SK-N-DZ (cell line): ENCODE data around the gene CCDC9B.
A peak's percentile ranks its signal among the peaks of the same experiment; 100 is the strongest.

ENCODE experiments used
- DNase-seq: peaks from one replicate; pipeline ENCODE4 v3.0.0-alpha.2; 2015; ENCODE audit warnings: low spot score

The CCDC9B gene

DNA sequence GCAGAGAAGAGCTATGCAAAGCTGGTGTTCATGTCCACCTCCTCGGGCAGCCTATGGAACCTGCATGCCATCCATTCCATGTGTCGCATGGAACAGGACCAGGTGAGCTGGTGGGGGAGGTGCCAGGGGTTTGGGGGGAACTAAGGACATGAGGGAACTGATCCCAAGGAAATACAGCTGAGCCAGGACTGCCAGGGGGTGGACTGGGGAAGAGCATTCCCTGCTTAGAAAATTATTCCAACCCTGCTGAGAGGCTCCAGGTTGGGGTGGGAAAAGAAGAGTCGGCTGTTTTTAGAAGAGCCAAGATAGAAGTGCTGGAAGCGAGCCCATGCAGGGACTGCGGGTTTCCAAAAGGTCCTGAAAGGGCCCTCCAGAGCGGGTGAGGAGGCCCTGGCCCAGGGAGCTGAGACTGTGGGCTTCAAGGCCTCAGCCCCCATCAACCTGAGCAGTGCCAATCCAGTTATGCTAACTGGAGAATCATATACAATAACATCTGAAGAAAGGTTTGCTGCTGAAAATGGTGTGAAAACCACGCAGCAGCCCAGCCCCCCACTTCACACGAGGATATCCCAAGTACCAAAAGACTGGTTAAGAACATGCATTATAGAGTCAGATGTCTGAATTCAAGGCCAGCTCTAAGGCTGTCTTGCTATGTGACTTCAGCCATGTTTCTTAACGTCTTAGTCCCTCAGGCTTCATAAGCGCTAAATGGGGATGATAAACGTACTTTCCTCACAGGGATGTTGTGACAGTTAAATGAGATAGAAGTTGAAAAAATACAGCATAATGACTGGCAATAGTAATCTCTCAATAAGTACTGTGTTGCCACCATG, 25.1 kb upstream of the CCDC9B start:
- no peak for DNase-seq

DNA sequence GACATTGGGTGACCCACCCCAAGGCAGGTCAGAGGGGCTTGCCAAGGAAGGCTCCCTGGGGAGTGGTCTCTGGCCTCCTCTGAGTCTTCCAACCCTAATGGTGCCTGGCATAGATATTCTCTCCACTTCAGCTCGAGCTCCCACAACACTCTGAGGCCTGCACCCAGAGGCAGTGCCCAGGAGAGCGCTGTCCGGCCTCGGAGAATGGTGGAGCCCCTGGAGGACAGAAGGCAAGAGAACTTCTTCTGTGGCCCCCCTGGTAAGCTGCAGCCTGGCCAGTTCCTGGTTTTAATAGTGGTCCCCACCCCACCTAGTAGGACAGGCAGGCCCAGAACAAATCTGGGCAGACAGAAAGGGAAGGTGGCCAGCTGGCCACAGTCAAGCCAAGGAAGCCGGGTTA, 24.3 kb upstream of the CCDC9B start:
- no peak for DNase-seq

DNA sequence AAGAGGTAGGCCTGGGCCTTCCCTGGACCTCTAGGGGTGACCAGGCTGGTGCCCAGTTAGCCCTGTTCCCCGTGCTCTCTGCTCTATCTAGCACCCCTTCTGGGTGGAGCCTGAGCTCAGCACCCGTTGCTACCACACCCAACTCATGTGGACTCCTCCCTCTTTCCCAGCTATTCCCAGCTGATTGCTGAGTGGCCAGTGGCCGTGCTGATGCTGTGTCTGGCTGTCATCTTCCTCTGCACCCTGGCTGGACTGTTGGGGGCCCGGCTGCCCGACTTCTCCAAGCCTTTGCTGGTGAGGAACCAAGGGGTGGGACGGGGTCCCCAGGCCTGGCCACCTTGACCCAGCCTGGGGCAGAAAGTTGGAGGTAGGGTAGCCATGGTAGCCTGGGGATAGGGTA, 23.5 kb upstream of the CCDC9B start:
- no peak for DNase-seq

DNA sequence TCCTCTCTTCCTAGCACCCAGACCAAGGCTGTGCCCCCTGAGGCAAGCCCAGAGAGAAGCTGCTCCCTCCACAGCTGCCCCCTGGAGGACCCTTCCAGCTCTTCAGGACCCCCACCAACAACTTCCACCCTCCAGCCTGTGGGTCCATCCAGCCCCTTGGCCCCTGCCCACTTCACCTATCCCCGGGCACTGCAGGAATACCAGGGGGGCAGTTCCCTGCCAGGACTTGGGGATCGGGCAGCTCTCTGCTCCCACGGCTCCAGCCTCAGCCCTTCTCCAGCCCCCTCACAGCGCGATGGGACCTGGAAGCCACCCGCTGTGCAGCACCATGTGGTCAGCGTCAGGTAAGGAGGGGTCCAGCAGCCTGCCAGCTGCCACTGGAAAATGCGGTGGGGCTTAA, 22.9 kb upstream of the CCDC9B start:
- no peak for DNase-seq

DNA sequence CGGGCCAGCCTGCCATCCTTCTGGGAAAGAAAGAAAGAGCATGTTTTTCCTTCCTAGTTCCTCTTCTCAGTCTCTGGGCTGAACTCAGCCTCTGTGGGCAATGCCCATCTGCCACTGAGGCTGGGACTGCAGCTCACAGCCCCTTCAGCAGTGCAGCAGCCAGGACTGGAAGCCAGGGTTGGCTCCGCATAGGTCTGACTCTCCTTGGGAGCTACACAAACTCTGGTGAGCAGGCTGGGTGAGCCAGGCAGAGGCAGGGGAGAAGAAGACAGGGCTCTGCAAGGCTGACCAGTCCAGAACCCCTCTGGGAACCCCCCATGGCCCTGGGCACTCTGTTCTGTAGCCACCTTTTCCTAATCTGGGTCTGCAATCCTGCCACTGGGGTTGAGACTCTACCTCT, 20.9 kb upstream of the CCDC9B start:
- DNase-seq, result no peak

DNA sequence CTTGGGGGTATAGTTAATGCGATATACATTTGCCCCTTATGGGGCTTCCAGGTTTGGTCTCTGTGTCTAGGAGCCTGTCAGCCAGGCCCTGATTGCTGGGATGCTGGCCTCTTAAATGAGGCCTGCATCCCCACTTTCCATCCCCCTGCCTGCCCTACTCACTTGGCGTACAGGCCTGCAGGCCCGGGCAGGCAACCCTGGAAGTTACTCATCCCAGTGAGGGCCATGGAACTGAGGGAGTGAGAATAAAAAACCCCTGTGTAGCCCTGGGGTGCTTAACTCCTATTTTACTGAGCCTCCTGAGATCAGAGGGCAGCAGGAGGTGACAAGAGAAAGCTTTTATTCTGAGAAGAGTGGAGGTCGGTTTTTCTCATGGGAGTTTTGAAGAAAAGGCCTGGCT, 19.3 kb upstream of the CCDC9B start:
- no peak for DNase-seq

DNA sequence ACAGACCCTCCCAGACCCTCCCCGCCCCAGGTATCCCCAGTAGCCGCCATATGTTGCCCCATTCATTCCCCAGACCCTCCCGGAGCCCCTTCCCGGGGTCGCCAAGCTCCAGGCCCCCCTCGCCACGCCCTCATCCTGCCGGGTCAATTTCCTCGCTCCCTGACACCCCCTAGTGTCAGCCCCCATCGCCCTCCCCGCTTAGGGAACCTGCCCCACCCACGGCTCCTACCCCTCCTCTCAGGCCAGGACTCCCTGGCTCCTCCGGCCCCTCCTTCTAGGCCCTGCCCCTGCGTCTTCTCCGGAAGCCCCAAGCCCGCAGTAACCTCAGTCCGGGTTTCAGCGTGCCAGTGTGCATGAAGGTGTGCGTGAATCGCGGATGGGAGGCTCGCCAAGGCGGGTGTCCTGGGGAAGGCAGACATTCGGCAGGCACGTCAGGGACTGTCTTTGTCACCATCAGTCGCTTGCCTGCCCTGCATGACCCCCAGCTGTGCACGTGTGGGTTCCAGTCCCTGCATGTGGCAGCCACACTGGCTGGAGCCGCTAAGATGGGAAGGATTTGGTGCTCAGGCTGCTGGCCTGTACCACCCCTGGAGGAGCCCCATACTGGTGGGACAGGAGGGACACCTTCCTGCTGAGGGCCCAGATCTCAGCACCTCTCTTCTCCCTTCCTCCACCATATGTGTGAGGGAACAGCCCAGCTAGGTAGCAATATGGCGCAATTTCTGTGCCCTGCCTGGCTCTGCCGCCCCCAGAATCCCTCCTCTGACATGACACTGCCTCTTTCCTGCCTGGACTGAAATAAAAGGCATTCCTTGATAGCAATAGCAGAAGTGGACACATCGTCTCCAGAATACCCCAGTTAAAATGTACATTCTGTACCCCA, 18.0 kb upstream of the CCDC9B start:
- DNase-seq, result peak; percentile 65

DNA sequence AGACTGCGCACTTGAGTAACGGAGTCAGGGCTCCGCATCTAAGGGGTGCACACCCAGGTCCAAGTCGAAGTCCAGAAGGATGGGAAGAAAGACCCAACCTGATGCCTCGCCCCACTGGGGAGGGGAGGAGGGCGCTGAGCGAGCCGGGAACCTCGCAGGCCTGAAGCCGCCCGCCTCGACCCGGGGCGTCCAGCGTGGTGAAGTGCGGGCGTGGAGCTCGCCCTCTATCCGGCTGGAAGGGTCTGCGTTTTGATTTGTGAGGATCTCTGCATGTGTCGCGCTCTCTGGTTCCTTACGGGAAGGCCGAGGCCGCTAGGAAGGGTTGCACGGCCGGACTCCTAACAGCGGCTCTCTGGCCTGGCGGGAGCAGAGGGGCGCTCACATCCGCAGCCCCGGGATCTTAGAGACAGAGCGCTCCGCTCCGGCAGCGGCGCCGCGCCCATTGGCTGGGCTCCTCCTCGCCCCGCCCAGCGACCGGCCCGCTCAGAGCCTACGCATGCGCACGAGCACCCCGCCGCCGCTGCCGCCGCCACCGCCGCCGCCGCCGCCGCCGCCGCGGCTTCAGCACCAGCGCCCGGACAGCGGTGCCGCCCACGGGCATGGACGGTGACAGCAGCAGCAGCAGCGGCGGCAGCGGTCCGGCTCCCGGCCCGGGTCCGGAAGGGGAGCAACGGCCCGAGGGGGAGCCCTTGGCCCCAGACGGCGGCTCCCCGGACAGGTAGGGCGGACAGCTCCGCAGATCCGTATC, 17.2 kb upstream of the CCDC9B start, which contains the start of gene DISP2:
DISP2 (plus strand) TSS at position 497 of the 748 bp plus-strand sequence; CDS start at position 600, 103 bp downstream.
- DNase-seq, result peak; percentile 84

DNA sequence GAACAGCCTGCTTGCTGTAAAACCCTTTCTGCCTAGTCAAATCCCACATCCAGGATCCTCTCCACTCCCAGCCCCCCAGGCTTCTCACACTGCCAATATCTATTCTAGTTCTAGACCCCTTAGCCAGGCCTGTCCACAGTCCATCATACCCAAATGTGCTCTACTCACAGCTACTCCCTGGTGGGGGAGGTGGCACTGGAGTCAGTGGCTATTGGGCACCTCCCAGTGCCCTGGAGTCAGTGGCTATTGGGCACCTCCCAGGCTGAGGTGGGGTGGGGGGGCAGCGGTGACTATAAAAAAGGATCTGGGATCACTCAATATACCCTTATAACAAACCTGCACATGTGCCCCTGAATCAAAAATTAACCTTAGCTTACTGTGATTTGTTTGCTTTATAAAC, 16.5 kb upstream of the CCDC9B start:
- no peak for DNase-seq

DNA sequence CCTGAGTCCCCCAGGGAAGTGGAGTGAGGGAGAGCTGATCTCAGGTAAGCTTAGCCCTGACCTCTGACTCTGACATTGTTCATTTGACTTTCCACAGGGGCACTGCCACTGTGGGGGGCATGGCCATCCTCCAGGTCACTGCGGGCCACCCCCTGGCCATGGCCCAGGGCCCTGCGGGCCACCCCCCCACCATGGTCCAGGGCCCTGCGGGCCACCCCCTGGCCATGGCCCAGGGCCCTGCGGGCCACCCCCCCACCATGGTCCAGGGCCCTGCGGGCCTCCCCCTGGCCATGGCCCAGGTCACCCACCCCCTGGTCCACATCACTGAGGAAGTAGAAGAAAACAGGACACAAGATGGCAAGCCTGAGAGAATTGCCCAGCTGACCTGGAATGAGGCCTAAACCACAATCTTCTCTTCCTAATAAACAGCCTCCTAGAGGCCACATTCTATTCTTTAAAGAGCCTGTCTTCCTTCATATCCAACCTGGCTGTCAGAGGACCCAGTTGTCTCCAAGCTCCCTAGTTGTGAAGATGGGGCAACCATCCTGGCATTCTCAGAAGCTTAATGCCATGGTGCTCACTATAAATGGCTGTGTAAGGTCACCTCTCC, 15.3 kb upstream of the CCDC9B start:
- no peak for DNase-seq

DNA sequence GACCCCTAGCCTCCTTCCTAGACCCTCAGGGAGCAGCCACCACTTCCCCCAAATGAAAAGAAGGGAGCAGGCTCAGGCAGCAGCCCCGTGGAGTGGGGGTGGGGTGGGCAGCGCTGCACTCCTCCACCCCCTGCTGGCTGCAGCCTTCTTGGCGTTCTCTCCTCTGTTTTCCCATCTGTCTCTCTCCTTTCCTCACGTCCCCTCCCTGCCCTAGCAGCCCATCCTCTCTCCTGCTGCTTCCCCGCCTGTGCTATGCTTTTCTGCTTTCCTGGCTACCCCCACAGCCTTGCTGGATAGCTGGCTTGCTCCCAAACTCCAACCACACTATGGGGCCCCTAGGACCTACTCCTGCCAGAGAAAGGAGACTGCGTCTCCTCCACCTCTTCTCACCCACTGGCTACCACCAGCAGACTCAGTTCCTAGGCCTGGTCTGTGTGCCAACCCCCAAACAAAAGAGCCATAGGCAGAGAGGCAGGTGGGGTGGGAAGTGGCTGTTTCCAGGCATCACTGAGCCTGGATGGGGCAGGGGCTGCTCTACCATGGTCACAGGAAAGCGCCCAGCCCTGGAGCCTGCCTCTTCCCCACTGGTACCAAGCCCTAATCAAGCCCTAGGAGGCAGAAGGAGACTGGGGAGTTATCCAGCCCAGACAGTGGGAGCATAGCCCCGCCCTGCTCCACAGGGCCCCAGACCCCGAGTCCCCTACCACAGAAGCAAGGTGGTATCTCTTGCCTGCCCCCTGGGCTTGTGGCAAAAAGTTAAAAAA, 13.9 kb upstream of the CCDC9B start:
- DNase-seq, result peak; percentile 67

DNA sequence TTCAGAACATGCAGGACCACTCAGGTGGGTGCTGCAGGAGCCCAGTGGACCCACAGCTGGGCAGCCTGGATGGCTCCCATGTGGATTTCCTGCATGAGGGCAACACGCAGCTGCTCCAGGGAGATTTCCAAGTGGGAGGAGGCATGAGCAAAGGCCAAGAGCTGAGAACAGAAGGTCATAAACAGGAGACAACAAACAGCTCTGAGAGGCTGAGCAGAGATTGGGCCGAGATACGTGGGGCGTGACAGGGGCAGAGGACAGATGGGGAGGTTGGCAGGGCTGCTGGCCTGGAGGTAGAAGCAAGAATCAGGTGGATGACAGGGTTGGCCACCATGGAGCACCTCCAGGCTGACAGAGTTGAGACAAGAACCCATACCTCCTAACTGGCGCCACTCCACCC, 13.0 kb upstream of the CCDC9B start:
- no peak for DNase-seq

DNA sequence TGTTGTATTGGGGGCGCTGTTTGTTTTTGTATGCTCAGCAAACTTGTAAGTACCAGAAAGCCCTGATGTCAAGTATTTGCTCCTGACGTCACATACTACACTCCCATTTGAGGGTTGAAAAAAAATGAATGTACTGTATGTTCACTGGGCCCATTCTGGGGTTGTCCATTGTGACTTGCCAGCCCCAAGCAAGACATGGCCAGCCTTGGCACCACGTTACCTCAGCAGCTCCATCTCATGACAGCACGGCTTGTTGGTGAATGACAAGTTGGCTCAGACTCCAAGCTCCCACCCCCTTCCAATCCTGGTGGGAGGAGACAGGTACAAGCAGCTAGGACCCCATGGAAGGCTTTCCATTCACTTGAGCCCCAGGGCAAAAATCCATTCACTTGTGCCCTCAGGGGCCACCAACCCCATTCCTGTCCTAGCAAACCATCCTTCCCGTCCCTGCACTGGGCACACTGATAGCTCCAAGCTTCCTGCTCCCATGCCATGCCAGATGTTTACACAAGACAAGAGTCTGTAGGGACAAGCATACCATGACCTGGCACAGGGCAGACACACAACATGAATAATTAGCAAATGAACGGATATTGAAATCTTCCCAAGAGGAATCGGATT, 11.7 kb upstream of the CCDC9B start:
- DNase-seq, result no peak

DNA sequence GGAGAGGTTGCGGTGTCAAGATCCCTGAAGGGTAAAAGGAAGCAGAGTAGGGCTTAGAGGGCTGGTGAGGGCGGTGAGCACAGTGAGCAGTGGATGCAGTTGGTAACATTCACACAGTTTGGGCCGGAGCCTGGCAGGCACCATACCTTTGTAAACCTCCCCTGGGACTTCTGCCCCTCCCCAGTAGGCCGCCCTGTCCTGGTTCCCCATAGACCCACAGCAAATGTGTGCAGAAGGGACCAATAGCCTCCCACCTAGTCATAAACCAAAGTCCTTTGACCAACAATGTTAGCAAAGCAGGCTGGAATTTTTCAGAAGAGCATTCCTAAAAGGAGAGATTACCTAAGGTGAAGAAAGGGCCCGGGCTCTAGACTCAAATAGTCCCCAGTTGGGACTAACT, 8.4 kb upstream of the CCDC9B start:
- DNase-seq, result no peak

DNA sequence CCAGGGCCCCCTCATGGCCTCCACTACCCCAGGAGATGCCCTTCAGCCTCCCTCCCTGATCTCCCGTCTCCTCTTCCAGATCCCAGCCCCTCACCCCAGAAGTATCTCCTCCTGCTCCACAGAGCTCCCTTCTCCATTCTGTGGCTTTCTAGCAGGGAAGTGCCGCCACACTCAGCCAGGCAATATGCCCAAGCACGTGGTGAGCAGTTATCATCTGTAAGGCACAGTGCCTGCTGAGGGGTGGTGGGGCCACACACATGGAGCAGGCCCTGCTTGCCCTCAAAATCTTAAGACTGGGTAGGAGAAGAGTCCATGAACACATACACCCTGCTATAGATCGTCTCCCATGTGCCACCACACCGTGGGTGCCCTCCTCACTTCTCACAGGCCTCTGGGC, 7.7 kb upstream of the CCDC9B start:
- DNase-seq, result no peak

DNA sequence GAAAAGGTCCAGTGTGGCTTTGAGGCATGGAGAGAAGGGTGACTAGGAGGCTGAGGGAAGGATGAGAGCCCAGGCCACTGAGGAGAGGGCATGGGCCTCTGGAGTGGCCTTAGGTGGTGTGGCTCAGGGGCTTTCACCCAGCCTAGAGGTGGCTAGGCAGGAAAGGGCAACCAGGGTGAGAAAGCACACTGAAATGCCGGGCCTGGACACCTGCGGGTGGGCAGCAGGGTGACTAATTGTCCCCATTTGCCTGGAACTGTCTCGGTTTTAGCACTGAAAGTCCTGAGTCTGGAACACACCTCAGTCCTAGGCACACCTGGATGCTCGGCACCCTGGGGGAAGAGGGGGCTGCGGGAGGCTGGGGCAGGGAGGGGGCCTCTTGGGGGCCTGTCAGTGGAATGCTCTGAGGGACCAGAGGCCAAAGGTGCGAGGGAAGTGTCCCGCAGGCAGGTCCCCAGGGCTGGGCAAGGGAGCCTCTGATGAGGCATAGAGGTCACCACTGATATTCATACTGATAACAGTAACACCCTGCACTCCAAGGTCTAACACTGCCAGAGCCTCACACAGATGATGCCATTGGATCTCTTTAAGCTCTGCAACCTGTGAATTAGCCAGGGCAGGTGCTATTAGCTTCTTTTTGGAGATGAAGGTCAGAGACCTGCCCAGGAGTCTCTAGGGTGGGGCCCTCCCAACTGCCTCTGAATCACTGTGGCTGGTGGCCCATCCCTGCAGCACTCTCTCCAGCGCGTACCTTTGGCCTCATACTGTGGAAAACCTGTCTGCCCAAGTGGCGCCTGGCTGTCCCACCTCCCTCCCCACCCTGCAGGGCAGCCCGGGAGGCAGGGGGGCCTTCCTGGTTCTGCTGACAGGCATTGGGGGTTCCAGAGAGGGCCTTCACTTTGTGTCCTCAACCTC, 7.1 kb upstream of the CCDC9B start:
- DNase-seq, result no peak

DNA sequence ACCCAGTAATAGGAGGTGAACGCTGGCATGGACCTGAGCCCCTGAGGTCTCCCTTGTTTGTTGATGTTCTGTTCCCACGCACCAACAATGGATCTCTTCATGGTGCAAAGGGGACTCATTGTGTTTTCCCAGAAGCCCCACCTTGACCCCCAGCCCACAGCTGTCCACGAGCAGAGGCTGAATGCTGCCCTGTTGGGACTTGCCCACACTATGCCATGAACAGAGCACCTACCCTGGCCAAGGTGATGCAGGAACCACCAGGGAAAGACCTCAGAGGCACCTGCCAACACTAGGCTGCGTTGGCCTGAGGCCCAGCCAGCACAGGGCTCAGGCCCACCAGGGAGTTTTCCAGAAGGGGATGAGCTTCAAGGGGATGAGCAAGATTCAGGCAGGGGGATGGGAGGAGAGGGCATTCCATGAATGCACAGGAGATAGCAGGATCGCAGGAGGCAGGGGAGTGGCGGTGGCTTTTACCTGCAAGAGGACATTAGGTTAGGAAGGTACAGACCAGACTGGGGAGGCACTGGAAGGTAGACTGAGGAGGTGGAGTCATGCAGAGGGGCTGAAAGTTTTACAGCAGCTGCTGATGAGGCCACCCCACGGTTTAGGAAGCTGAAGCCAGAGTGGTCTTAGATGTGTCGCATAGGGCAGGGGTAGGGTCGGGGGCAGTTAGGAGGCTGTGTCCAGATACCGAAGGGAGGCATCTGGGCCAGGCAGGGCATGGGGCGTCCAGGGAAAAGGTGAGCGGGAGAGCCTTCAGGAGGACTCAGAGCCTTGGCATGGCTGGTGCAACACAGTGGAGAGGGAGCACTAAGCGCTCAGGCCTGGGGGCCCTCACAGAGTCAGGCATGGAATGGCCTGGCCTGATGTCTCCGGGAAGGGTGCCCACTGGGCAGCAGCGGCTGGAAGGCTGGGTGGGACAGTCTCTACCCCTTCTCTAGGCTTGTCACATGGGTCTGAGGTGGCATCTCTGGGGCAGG, 6.1 kb upstream of the CCDC9B start:
- DNase-seq, result no peak
